Dendritic cell treated with granulocyte-macrophage colony-stimulating factor and Interleukin-4, amounts not matched to agents 40 ng/mL and 50 ng/mL, for 4 days (primary cell): ENCODE results near the gene MMD.
"Not testable (repeated sequence)": the region's sequence is repeated elsewhere in the genome, so short reads cannot be mapped to it uniquely, and the experiment has no call there.

Experiments used
- H3K27ac Mint-ChIP-seq: one replicate; pipeline ENCODE4 v1.8.0; 2022; ENCODE audit warnings: mild to moderate bottlenecking, mixed read lengths
- H3K27me3 Mint-ChIP-seq: one replicate; pipeline ENCODE4 v1.8.0; 2022; ENCODE audit warnings: mild to moderate bottlenecking, mixed read lengths
- H3K36me3 Mint-ChIP-seq: one replicate; pipeline ENCODE4 v1.8.0; 2022; ENCODE audit warnings: low read depth, mixed read lengths
- H3K4me1 Mint-ChIP-seq: one replicate; pipeline ENCODE4 v1.8.0; 2022; ENCODE audit warnings: low read depth, mixed read lengths
- H3K4me3 Mint-ChIP-seq: one replicate; pipeline ENCODE4 v1.8.0; 2022; ENCODE audit warnings: mild to moderate bottlenecking, moderate library complexity, mixed read lengths
- H3K9me3 Mint-ChIP-seq: one replicate; pipeline ENCODE4 v1.8.0; 2022; ENCODE audit warnings: mixed read lengths
- intact Hi-C: fragments of 100-400 bp; cut with micrococcal nuclease; formaldehyde crosslinking; loops from one replicate; pipeline ENCODE4 v1.15.0; 2022

Gene MMD

DNA sequence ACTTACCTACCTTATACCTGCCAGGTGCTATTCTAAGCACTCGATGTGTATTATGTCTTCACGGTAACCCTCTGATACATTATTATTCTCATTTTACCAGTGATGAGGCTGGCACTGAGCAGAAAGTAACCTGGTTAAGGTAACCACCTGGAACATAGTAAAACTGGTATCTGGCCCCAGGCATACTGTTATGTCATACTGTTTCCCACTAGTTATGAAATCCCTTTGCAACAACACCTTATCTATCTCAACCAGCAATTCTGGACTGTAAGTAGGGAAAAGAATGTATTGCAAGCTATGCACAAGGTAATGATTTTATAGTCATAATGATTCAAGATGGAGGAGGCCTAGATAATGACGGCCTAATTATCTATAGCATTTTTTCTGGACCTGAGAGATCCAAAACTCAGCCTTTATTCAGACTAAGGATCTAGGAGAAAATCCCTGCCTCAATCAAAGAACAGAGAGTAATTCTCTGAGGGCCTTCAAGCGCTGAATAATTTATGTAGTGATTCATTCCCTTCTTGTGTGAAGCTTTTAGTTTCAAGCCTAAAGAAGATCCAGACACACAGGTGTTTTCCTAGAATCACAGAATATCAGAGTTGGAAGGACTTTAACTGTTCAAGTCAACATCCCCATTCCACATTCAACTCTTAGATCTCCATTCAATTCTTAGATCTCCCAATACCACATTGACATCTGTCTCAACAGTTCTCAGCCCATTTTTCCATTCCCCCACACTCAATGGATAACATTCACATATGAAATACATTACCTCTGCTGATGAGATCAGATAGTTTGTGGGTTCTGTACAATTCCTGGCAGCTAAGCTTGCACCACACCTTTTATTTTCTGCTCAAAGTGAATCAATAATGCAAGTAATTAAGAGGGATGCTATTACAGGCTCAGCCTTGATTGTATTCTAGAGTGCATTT lies 14.9 kb upstream of the MMD start:
- Mint-ChIP-seq H3K36me3 (no peaks in the 10 kb centered on the region), H3K9me3 (no peaks in the 10 kb centered on the region), H3K4me1 (peaks cover 46% of the 10 kb centered on the region), H3K27ac (peak overlapping the region; percentile 92), H3K27me3 (peaks cover 7% of the 10 kb centered on the region), H3K4me3 (no peak overlapping the region)
- intact Hi-C loops = loop anchor here (2.0 kb wide), 1 partner anchor 14 kb away; no protein-coding TSS in a partner anchor

DNA sequence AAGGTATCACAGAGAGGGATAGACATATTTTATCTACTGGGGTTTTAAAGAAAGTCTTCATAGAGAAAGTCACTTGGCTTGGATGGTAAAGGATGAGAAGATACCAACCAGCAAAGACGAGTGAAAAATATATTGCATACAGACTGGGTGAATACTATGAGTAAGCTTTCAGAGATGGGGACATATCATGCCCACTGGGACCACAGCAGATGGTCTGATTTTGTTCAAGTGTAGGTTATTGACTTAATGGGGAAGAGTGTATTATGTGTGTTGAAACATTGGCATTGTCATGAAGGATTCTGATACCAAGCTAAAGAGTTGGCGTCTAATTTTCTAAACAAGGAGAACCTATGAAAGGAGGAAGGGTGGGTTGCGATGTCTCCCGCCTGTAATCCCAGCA lies 13.8 kb upstream of the MMD start:
- H3K27me3 Mint-ChIP-seq = peaks cover 7% of the 10 kb centered on the region
- peak overlapping the region; percentile 45 for H3K27ac Mint-ChIP-seq
- intact Hi-C loops = no loop called here
- H3K4me1 Mint-ChIP-seq = peaks cover 49% of the 10 kb centered on the region
- no peak overlapping the region for H3K4me3 Mint-ChIP-seq
- no peaks in the 10 kb centered on the region for H3K36me3 Mint-ChIP-seq
- H3K9me3 Mint-ChIP-seq = no peaks in the 10 kb centered on the region

DNA sequence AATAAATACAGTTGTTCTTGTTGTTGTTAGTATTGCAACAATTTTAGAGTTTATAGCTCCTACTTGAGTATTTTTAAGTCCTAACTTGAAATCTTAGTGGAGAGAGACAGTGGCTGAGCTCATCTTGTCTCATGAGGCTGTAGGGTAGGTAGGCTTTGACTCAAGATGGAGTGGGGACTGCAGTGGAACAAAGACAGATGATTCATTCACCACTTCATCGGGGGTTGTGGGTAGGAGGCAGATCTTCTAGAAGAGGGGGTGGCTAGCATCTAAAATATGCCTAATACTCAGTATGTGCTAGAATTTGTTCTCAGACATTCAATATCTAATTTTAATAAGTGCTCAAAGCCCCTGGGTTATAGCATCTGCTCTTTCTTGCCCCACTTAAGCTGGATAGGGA lies 13.1 kb upstream of the MMD start:
- Mint-ChIP-seq H3K4me3 (no peak overlapping the region), H3K27me3 (peaks cover 7% of the 10 kb centered on the region), H3K9me3 (no peaks in the 10 kb centered on the region), H3K4me1 (peaks cover 49% of the 10 kb centered on the region), H3K27ac (no peak overlapping the region), H3K36me3 (no peaks in the 10 kb centered on the region)
- intact Hi-C loops = no loop called here

DNA sequence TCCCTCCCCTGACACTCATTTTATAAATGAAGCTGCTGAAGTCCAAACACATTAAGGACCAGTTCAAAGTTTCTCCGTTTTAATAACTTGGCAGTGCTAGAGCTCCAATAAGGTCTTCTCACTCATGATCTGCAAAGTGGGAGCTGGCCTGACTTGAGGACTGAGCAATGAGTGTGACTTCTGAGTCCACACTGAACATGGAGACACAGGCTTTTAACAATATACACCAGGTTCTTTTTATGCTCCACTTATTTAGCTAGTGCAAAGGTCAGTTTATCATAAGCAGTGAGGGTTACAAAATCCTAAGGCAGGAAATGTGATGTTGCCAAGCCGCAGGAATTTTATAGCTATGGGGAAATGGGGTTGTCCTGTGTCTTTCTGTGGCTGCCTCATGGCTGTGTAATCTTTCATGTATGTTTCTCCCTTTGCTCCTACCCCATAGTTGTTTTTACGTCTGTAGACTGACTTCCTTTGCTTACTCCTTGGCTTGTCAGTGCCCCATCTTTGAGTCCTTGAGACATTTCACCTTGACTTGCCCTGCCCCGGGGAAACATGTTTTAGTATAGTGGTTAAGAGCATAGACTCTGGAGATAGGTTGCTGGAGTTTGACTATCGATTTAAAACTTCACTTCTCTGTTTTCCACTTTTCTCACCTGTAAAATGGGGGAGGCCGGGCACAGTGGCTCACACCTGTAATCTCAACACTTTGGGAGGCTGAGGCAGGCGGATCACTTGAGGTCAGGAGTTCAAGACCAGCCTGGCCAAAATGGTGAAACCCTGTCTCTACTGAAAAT lies 12.2 kb upstream of the MMD start:
- peak overlapping the region; percentile 46 for H3K27ac Mint-ChIP-seq
- intact Hi-C loops = no loop called here
- peaks cover 49% of the 10 kb centered on the region for H3K4me1 Mint-ChIP-seq

DNA sequence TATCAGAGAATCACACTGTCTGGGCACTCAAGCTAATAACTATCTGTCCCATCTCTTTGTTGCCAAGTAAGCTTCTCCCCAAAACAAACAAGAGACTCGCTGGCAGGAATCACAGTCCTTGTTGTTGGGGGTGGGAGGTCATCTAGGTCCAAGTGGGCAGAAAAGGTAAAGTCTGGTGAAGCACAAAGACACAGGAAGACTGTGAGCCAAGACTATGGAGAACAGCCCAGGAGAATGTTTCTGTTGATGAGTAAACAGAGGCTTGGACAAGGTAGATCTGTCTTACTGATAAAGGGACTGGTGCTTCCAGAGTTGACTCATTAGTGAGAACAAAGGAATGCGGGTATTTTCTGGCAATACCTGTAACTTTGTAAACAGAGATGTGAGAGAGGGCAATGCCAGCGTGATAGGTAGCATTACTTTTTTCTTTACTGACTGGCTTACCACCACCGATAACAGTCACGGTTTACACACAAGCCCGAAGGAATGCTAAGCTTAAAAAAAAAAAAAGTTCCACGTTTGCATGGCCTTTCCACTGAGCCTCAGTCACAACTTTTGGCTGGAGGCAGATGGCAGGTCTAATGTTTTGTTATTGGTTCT lies 11.5 kb upstream of the MMD start:
- Mint-ChIP-seq H3K4me3 (no peak overlapping the region), H3K27ac (no peak overlapping the region), H3K36me3 (no peaks in the 10 kb centered on the region), H3K27me3 (peaks cover 9% of the 10 kb centered on the region), H3K9me3 (no peaks in the 10 kb centered on the region), H3K4me1 (peaks cover 47% of the 10 kb centered on the region)
- intact Hi-C loops = no loop called here

More for the DNA sequence above, 12.2 kb upstream of the MMD start:
- Mint-ChIP-seq H3K4me3 (no peak overlapping the region), H3K27me3 (peaks cover 7% of the 10 kb centered on the region), H3K9me3 (no peaks in the 10 kb centered on the region), H3K36me3 (no peaks in the 10 kb centered on the region)

DNA sequence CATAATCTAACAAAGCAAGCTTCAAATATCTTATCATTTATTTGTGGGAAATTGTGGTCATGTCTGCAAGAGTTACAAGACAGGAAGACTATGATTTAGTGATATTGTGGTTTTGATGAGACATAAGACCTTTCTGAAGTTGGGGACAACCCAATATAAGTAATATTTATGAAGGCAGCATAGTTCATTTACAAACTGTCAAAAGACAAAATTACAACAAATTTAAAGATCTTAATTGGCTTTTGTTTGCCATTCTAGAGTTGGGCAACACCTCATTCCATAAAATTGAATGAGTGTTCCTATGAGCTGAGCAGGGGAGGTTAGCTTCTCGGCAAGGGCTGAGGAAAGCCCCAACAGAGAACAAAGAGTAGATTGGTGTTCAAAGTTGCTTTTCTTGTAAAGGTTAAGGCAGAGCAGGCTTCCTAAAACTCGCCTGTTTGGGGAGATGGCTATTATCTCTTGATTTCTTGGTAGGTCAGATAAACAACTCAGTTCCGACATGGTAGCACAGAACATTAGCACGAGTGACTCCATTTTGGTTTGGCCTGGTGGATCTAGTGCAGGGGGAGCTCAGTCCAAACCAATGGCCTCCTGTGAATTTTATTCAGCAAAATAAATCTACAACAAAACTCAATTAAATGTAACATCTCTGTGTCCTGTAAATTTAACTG lies 10.9 kb upstream of the MMD start:
- no peaks in the 10 kb centered on the region for H3K9me3 Mint-ChIP-seq
- peaks cover 9% of the 10 kb centered on the region for H3K27me3 Mint-ChIP-seq
- intact Hi-C loops = no loop called here
- H3K36me3 Mint-ChIP-seq = no peaks in the 10 kb centered on the region
- peaks cover 41% of the 10 kb centered on the region for H3K4me1 Mint-ChIP-seq
- no peak overlapping the region for H3K27ac Mint-ChIP-seq
- H3K4me3 Mint-ChIP-seq = no peak overlapping the region

DNA sequence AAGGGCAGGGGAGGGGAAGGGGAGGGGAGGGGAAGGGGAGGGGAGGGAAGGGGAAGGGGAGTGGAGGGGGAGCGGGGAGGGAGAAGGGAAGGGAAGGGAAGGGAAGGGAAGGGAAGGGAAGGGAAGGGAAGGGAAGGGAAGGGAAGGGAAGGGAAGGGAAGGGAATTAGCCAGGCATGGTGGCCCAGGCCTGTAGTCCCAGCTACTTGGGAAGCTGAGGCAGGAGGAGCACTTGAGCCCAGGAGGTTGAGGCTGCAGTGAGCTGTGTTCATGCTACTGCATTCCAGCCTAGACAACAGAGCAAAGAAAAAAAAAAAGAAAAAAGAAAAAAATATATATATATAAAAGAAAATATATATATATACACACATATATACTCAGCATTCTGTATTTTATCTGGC lies 10.3 kb upstream of the MMD start:
- intact Hi-C loops, H3K36me3 Mint-ChIP-seq, H3K9me3 Mint-ChIP-seq, H3K27me3 Mint-ChIP-seq, H3K27ac Mint-ChIP-seq, H3K4me3 Mint-ChIP-seq: not testable (repeated sequence)
- peaks cover 35% of the 10 kb centered on the region for H3K4me1 Mint-ChIP-seq

DNA sequence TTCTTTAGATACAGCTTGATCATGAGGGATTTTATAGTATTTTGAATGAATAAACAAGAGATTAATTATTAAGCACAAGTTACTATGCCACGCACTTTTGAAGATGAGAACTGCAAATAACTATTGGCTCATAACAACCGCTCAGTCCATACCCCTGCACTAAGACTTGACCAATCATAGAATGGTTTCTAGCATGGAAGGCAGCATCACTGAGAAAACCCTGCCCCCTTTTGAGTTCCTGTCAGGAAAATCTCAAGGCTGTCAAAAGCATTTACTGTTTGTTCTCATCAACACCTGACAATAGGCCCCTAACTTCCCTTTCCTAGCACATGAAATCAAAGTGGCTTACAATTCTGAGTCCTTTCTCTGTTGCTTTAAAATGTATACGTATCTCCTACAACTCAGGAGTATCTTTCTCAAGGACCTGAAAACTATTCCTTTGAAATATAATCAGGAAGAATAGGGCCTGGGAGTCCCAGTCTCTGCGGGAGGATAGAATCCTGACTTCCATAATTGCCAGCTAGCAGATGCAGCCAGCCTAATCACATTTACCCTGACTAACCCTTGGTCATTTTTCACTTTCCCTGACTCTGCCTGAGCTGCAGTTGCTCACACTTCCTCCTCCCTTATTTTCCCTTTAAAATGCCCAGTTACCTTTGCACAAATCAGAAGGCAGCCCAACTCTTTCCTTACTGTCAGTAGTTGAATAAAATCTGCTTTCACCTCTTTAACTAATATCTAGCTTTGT lies 9.1 kb upstream of the MMD start:
- intact Hi-C loops = no loop called here
- Mint-ChIP-seq H3K9me3 (no peaks in the 10 kb centered on the region), H3K4me1 (peaks cover 32% of the 10 kb centered on the region), H3K36me3 (no peaks in the 10 kb centered on the region), H3K27me3 (peaks cover 13% of the 10 kb centered on the region), H3K27ac (no peak overlapping the region), H3K4me3 (no peak overlapping the region)

DNA sequence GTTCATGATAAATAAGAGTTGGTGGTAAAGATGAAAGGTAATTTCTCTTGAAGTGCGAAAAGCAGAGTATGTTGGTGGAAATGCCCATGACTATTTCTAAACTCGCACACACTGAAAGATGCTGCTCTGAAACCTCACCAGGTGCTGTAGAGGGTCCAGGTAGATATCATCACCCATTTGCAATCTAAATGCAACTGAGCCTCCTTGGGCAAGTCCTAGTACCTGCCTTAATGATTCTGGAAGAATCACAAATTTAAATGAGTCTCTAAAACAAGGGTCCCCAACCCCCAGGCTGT lies 5.9 kb upstream of the MMD start:
- Mint-ChIP-seq H3K4me1 (peaks cover 36% of the 10 kb centered on the region), H3K27ac (no peak overlapping the region), H3K27me3 (peaks cover 30% of the 10 kb centered on the region), H3K4me3 (no peak overlapping the region), H3K9me3 (no peaks in the 10 kb centered on the region), H3K36me3 (no peaks in the 10 kb centered on the region)
- intact Hi-C loops = no loop called here

DNA sequence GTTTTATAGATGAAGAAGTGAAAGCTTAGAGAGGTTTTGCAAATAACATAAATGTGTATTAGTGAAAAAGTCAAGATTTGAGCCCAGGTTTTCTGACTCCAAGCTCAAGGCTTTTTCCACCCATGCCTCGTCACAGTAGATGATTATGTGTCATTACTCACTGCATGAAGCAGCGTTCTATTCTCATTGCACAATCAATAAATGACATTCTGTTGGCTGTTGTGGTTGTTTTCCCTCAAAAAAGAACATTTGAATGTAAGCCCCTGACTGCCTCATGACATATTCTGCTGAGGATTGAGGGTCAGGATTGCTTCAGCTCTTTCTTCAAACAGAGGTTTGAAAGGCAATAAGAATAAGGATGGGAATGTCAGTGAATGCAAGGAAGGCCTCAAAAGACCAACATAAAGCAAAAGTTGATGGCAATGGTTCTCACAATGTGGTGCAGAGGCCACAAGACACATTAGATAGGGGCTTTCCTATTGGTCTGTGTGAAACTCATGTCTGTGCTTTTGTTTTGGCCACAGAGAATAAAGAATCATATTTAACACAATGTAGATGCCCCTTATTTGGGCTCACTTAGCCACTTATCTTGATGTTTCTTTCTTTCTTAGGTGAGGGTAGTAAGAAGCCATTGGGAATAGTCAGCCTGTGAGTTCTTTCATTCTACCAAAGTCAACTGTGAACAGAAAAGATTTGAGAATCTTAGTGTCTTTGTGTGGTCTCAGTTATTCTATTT lies 5.4 kb upstream of the MMD start:
- Mint-ChIP-seq H3K9me3 (no peaks in the 10 kb centered on the region), H3K27ac (no peak overlapping the region), H3K4me3 (no peak overlapping the region), H3K36me3 (no peaks in the 10 kb centered on the region), H3K4me1 (peaks cover 40% of the 10 kb centered on the region), H3K27me3 (peaks cover 32% of the 10 kb centered on the region)
- intact Hi-C loops = no loop called here

DNA sequence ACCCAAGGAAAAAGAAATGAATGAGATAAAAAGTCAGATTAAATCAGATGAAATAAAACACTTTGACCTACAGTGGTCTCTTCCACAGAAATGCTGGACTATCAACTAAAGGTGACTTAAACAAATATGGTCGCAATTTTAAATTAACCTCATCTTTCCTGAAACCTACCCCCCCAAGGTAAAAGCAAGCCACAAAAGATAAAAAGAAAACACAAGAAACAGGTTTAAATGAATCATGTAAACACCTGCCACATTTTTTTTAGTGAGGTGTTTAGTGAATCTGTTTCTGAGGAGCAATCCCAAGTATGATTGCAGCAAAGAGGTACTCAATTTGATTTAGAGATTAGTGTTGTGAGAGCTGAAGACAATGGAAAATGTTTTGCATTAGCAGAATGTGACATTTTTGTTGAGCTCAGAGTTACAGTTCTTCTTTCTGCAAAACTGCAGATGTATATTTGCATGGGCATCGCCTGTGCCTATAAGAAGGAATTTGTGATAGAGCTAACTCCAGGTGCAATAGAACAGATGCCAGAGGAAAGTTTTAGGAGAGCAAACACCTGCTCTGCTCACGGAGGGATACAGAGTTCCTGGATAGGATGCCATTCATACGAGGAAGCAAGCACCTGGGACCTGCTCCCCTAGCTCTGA lies 3.4 kb upstream of the MMD start:
- Mint-ChIP-seq H3K4me3 (no peak overlapping the region), H3K9me3 (no peaks in the 10 kb centered on the region)

DNA sequence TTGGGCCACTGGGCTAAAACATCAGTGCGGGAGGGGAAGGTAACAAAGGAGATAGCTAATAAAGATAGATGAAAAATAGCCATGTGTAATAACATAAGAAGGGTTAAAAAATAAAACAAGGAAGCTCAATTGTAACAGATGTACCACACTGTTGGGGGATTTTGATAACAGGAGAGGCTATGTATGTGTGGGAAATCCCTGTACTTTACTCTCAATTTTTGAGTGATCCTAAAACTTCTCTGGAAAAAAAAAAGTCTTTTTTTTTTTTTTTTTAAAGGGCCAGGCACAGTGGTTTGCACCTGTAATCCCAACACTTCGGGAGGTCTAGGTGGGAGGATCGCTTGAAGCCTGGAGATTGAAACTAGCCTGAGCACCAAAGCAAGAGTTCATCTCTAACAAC lies 1.9 kb upstream of the MMD start:
- Mint-ChIP-seq H3K4me3 (no peak overlapping the region), H3K27me3 (peaks cover 30% of the 10 kb centered on the region), H3K27ac (no peak overlapping the region), H3K4me1 (peaks cover 59% of the 10 kb centered on the region), H3K36me3 (peaks cover 10% of the 10 kb centered on the region), H3K9me3 (no peaks in the 10 kb centered on the region)
- intact Hi-C loops = loop anchor here (2.0 to 5.0 kb wide), 2 partner anchors 13 to 89 kb away; partner anchors contain the start of gene SMIM36

More for the DNA sequence above, 3.4 kb upstream of the MMD start:
- Mint-ChIP-seq H3K27me3 (peaks cover 30% of the 10 kb centered on the region), H3K36me3 (peaks cover 10% of the 10 kb centered on the region), H3K27ac (no peak overlapping the region), H3K4me1 (peaks cover 44% of the 10 kb centered on the region)
- intact Hi-C loops = loop anchor here (5.0 kb wide), 1 partner anchor 87 kb away; the partner anchor contains the start of gene SMIM36
